HepG2 (cell line): ENCODE data around the gene TFAM. TPM values are rescaled to one million over a fixed set of nuclear protein-coding genes. Genes with fewer than 3 reads are reported as not detected.

Source experiments
- ATAC-seq: fragments of 200-7000 bp; cut with Tn5 transposase; 3 replicates; pipeline ENCODE4 v1.9.1; 2020; ENCODE audit warnings: mild to moderate bottlenecking, moderate library complexity
- BruUV-seq: library from RNA; stranded (reverse); fragments of 400-500 nt; replicated peaks from 2 replicates; lab custom pipeline; 2021; lab: Mats Ljungman, UMichigan
- CTCF ChIA-PET: fragments of 300-600 bp; formaldehyde crosslinking; extraction: SDS; loops from one replicate; lab custom pipeline; 2021; ENCODE audit warnings: low total read pairs, inconsistent platforms, low intra/inter-chr PET ratio; lab: Yijun Ruan, JAX
- POLR2A ChIA-PET: fragments of 350-600 bp; sonication (Branson Sonifier 250); formaldehyde crosslinking; loops from one replicate; lab custom pipeline; 2020; ENCODE audit warnings: antibody characterized with exemption, inconsistent platforms; lab: Yijun Ruan, JAX
- DNase-seq: peaks from one replicate; pipeline ENCODE4 v3.0.0-alpha.2; 2015; ENCODE audit warnings: low spot score
- FAIRE-seq: peaks from 3 replicates; lab custom pipeline; 2011; peaks lifted over from hg19 to GRCh38; lab: Jason Lieb, UNC
- H2AFZ ChIP-seq: one replicate; pipeline ENCODE4 v1.6.1; 2011; ENCODE audit warnings: low read length, inconsistent platforms
- H3K27ac ChIP-seq: fragments of 300-600 bp; 3 replicates; pipeline ENCODE4 v1.8.0; 2011; ENCODE audit warnings: mixed run types, mild to moderate bottlenecking, mixed read lengths, low read length, inconsistent platforms; ENCODE audit not compliant: insufficient read depth; ENCODE audit errors: extremely low read length
- H3K27me3 ChIP-seq, 2 experiments: fragments of 200-600 bp in 1 of 2; 2 replicates in 1 of 2; 3 replicates in 1 of 2; pipeline versions ENCODE4 v1.6.0 to v1.8.0; 2011; ENCODE audit warnings: low read length in 2 of 2, mild to moderate bottlenecking in 2 of 2, moderate library complexity in 2 of 2, inconsistent platforms in 1 of 2; ENCODE audit not compliant: insufficient read depth in 2 of 2, control insufficient read depth in 1 of 2
- H3K36me3 ChIP-seq, 2 experiments: fragments of 200-600 bp in 1 of 2; replicated peaks in 1 of 2; 2 replicates in 1 of 2; 3 replicates in 1 of 2; pipeline versions ENCODE4 v1.5.1 to v1.8.0; 2011; ENCODE audit warnings: low read length in 2 of 2, inconsistent platforms in 1 of 2; ENCODE audit not compliant: insufficient read depth in 2 of 2, control insufficient read depth in 1 of 2
- H3K4me1 ChIP-seq: 2 replicates; pipeline ENCODE4 v1.5.1; 2012; ENCODE audit warnings: low read length, inconsistent platforms; ENCODE audit not compliant: insufficient read depth
- H3K4me2 ChIP-seq: 2 replicates; pipeline ENCODE4 v1.6.0; 2011; ENCODE audit warnings: low read depth, low read length, inconsistent platforms
- H3K4me3 ChIP-seq, 3 experiments: fragments of 200-600 bp in 1 of 3; sonication (generic), shearing (Covaris generic) in 1 of 3; replicated peaks in 1 of 3; 2 replicates each; pipeline ENCODE4 v1.5.1; 2011 to 2016; ENCODE audit warnings: low read length in 3 of 3, inconsistent platforms in 2 of 3, low read depth in 2 of 3, mild to moderate bottlenecking in 2 of 3, control low read depth in 1 of 3, mixed read lengths in 1 of 3; ENCODE audit not compliant: insufficient read depth in 1 of 3
- H3K79me2 ChIP-seq: one replicate; pipeline ENCODE4 v1.6.1; 2011; ENCODE audit warnings: low read length, inconsistent platforms; ENCODE audit not compliant: insufficient read depth
- H3K9ac ChIP-seq: 2 replicates; pipeline ENCODE4 v1.6.0; 2011; ENCODE audit warnings: mild to moderate bottlenecking, low read depth, low read length, inconsistent platforms; ENCODE audit not compliant: insufficient read depth
- H3K9me3 ChIP-seq: 2 replicates; pipeline ENCODE4 v1.5.1; 2012; ENCODE audit warnings: mild to moderate bottlenecking, low read length
- H4K20me1 ChIP-seq: 2 replicates; pipeline ENCODE4 v1.6.0; 2011; ENCODE audit warnings: inconsistent platforms, mild to moderate bottlenecking, low read length, moderate library complexity; ENCODE audit not compliant: insufficient read depth
- ATRX ChIP-seq: sonication (generic); formaldehyde crosslinking; IDR thresholded peaks from 2 replicates; pipeline ENCODE4 v1.4.0; 2020; ENCODE audit warnings: missing genetic modification reagents, borderline replicate concordance
- EP300 ChIP-seq, 3 experiments: sonication (generic) in 1 of 3; formaldehyde crosslinking in 1 of 3; IDR thresholded peaks; 2 replicates each; pipeline versions ENCODE4 v1.5.1 to v1.6.1; 2011 to 2020; ENCODE audit warnings: low read depth in 2 of 3, low read length in 2 of 3, borderline replicate concordance in 1 of 3, improper control_type of control experiment in 1 of 3, mild to moderate bottlenecking in 1 of 3, missing genetic modification reagents in 1 of 3, moderate library complexity in 1 of 3
- KAT8 ChIP-seq: IDR thresholded peaks from 2 replicates; pipeline ENCODE4 v1.6.1; 2016; ENCODE audit warnings: missing genetic modification reagents, missing compliant biosample characterization
- REL ChIP-seq: sonication (generic); formaldehyde crosslinking; conservative IDR thresholded peaks from 2 replicates; pipeline ENCODE4 v1.8.0; 2022; ENCODE audit warnings: mild to moderate bottlenecking, missing genetic modification reagents, moderate library complexity
- SALL1 ChIP-seq: sonication (generic); formaldehyde crosslinking; IDR thresholded peaks from 2 replicates; pipeline ENCODE4 v1.8.0; 2022; ENCODE audit warnings: mild to moderate bottlenecking, missing genetic modification reagents
- STAG1 ChIP-seq: sonication (generic); formaldehyde crosslinking; IDR thresholded peaks from 2 replicates; pipeline ENCODE4 v1.4.0; 2020; ENCODE audit warnings: missing genetic modification reagents
- TAF1 ChIP-seq: sonication (generic); formaldehyde crosslinking; IDR thresholded peaks from 2 replicates; pipeline ENCODE4 v1.4.0; 2020; ENCODE audit warnings: missing genetic modification reagents
- ZNF343 ChIP-seq: sonication (generic); formaldehyde crosslinking; IDR thresholded peaks from 2 replicates; pipeline ENCODE4 v1.4.0; 2020; ENCODE audit warnings: mild to moderate bottlenecking, missing genetic modification reagents
- ZNF549 ChIP-seq: sonication (generic); formaldehyde crosslinking; IDR thresholded peaks from 2 replicates; pipeline ENCODE4 v1.5.0; 2020; ENCODE audit warnings: missing genetic modification reagents
- ZNF7 ChIP-seq: IDR thresholded peaks from 2 replicates; pipeline ENCODE4 v1.6.1; 2016; ENCODE audit warnings: missing biosample characterization, missing genetic modification reagents
- WGBS: methylation state at CpG from one replicate; pipeline ENCODE4 v1.1.6; 2017; ENCODE audit warnings: low lambda C conversion rate; 5-methylcytosine and 5-hydroxymethylcytosine counted together
- in situ Hi-C: cut with HindIII; loops from 2 replicates; pipeline ENCODE4 v1.10.0; 2017; ENCODE audit warnings: low pct_unique_long_range_greater_than_20kb; ENCODE audit not compliant: extremely low pct_ligation_motif_present
- intact Hi-C: fragments of 100-400 bp; cut with micrococcal nuclease; formaldehyde crosslinking; loops from one replicate; pipeline ENCODE4 v1.10.0; 2022; ENCODE audit not compliant: unreplicated experiment
- polyA plus RNA-seq, 8 experiments: library from polyadenylated mRNA; depleted of rRNA in 3 of 8; stranded (reverse) in 7 of 8; unstranded in 1 of 8; fragments of >200 nt; fragmentation: Illumina TruSeq in 4 of 8; extraction: Trizol in 4 of 8; gene quantifications; 2 replicates each; pipeline versions ENCODE4 v1.2.1 to v1.2.3, GENCODE V29; 2011 to 2016; ENCODE audit warnings: low read depth in 4 of 8, missing spikeins in 1 of 8, mixed read lengths in 1 of 8; ENCODE audit not compliant: insufficient read depth in 1 of 8
- total RNA-seq, 5 experiments: library from RNA; depleted of rRNA; stranded (reverse); fragments of >200 nt; fragmentation: Illumina TruSeq; extraction: Trizol; gene quantifications; 2 replicates each; pipeline ENCODE4 v1.2.3, GENCODE V29; 2016; ENCODE audit warnings: low read depth in 1 of 5
- TF ChIP-seq, protein P1 (sequence below): sonication (generic); formaldehyde crosslinking; IDR thresholded peaks from 2 replicates; pipeline ENCODE4 v1.5.0; 2020; ENCODE audit warnings: mild to moderate bottlenecking, missing genetic modification reagents, moderate library complexity
- TF ChIP-seq, protein P2 (sequence below): sonication (generic); formaldehyde crosslinking; IDR thresholded peaks from 2 replicates; pipeline ENCODE4 v1.4.0; 2020; ENCODE audit warnings: low read depth, mild to moderate bottlenecking, missing genetic modification reagents
- TF ChIP-seq, protein P3 (sequence below): sonication (generic); formaldehyde crosslinking; IDR thresholded peaks from 2 replicates; pipeline ENCODE4 v1.4.0; 2020; ENCODE audit warnings: missing genetic modification reagents, borderline replicate concordance
- TF ChIP-seq, protein P4 (sequence below): IDR thresholded peaks from 2 replicates; pipeline ENCODE4 v1.6.1; 2016; ENCODE audit warnings: low read depth

TFAM gene
- total and polyA plus RNA-seq, 2 of the 13 experiments (the other 11 are each of a cell fraction or from before 2014, with no cell fraction given) = 18.4 to 125 TPM

DNA sequence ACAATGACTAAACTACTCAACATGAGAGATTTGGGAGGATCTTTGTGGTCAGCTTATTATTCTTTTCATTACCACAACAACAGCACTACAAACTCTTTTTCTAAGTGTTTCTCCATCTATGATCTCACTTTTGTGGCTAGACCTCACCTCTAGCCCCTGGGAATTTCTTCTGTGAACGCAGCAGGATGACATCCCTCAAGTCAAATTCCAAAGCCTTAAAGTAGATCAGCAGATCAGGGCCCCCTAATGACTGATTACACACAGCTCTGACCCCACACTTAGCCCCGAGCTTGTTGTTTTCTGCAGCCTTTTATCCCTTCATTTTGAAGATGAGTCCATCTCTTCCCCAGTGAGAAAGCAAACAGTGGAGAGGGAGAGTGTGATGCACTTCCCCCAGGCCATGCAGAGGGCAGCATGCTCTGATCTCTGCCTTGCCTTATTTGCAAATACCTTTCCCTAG, 27.3 kb downstream of the TFAM start:
- H4K20me1 ChIP-seq = no peaks in the 10 kb centered on the region
- in situ Hi-C loops (loop anchor here (10.0 kb wide), 2 partner anchors 102 to 232 kb away; partner anchors contain the start of gene BICC1), intact Hi-C loops (loop anchor here (5.0 kb wide), 1 partner anchor 100 kb away; the partner anchor contains the start of gene BICC1)
- no peaks in the 10 kb centered on the region for H3K27me3 ChIP-seq
- H3K27ac ChIP-seq = no peak overlapping the region
- no peak overlapping the region for H3K9ac ChIP-seq
- H3K79me2 ChIP-seq = no peaks in the 10 kb centered on the region
- no peaks in the 10 kb centered on the region for H3K9me3 ChIP-seq
- peaks cover 18% of the 10 kb centered on the region for H3K4me1 ChIP-seq
- 12% methylated on average over 2 of the region's 2 CpGs for WGBS
- DNase-seq (peak; percentile 30), ATAC-seq (peak; percentile 82), FAIRE-seq (peak; percentile 32)
- H2AFZ ChIP-seq = no peak overlapping the region
- H3K4me2 ChIP-seq = peak overlapping the region; percentile 44; the same call in 1 of the 2 replicates
- BruUV-seq = no TSS peak
- H3K36me3 ChIP-seq = no peaks in the 10 kb centered on the region
- H3K4me3 ChIP-seq = no peak overlapping the region
- CTCF ChIA-PET = no interaction called here
- POLR2A ChIA-PET = no interaction called here
- TF ChIP-seq, protein P1, sequence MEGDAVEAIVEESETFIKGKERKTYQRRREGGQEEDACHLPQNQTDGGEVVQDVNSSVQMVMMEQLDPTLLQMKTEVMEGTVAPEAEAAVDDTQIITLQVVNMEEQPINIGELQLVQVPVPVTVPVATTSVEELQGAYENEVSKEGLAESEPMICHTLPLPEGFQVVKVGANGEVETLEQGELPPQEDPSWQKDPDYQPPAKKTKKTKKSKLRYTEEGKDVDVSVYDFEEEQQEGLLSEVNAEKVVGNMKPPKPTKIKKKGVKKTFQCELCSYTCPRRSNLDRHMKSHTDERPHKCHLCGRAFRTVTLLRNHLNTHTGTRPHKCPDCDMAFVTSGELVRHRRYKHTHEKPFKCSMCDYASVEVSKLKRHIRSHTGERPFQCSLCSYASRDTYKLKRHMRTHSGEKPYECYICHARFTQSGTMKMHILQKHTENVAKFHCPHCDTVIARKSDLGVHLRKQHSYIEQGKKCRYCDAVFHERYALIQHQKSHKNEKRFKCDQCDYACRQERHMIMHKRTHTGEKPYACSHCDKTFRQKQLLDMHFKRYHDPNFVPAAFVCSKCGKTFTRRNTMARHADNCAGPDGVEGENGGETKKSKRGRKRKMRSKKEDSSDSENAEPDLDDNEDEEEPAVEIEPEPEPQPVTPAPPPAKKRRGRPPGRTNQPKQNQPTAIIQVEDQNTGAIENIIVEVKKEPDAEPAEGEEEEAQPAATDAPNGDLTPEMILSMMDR (CRISPR knock-in tag) = peak; percentile 39
- TF ChIP-seq, protein P2, sequence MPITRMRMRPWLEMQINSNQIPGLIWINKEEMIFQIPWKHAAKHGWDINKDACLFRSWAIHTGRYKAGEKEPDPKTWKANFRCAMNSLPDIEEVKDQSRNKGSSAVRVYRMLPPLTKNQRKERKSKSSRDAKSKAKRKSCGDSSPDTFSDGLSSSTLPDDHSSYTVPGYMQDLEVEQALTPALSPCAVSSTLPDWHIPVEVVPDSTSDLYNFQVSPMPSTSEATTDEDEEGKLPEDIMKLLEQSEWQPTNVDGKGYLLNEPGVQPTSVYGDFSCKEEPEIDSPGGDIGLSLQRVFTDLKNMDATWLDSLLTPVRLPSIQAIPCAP (CRISPR knock-in tag) = no peak
- TF ChIP-seq ZNF549 (CRISPR knock-in tag) = no peak
- TF ChIP-seq ATRX = no peak
- 0 out of 2 replicates have a peak, but pooled peaks have one; percentile 17 for TF ChIP-seq ZNF7
- no peak for TF ChIP-seq SALL1 (CRISPR knock-in tag)
- TF ChIP-seq KAT8 (CRISPR knock-in tag) = no peak
- TF ChIP-seq EP300 (IDR thresholded peaks at IDR 0.05; ENCODE audit: low read depth in 2 of 2, low read length in 2 of 2) = no peak
- no peak for TF ChIP-seq EP300 (CRISPR knock-in tag; IDR thresholded peaks at IDR 0.05; ENCODE audit: borderline replicate concordance)
- TF ChIP-seq, protein P3, sequence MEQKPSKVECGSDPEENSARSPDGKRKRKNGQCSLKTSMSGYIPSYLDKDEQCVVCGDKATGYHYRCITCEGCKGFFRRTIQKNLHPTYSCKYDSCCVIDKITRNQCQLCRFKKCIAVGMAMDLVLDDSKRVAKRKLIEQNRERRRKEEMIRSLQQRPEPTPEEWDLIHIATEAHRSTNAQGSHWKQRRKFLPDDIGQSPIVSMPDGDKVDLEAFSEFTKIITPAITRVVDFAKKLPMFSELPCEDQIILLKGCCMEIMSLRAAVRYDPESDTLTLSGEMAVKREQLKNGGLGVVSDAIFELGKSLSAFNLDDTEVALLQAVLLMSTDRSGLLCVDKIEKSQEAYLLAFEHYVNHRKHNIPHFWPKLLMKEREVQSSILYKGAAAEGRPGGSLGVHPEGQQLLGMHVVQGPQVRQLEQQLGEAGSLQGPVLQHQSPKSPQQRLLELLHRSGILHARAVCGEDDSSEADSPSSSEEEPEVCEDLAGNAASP (CRISPR knock-in tag) = no peak
- no peak for TF ChIP-seq ZNF343 (CRISPR knock-in tag)
- TF ChIP-seq, protein P4, sequence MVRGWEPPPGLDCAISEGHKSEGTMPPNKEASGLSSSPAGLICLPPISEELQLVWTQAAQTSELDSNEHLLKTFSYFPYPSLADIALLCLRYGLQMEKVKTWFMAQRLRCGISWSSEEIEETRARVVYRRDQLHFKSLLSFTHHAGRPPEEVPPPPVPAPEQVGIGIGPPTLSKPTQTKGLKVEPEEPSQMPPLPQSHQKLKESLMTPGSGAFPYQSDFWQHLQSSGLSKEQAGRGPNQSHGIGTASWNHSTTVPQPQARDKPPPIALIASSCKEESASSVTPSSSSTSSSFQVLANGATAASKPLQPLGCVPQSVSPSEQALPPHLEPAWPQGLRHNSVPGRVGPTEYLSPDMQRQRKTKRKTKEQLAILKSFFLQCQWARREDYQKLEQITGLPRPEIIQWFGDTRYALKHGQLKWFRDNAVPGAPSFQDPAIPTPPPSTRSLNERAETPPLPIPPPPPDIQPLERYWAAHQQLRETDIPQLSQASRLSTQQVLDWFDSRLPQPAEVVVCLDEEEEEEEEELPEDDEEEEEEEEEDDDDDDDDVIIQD = no peak
- TF ChIP-seq REL = no peak
- peak; percentile 34 for TF ChIP-seq STAG1 (CRISPR knock-in tag)
- TF ChIP-seq TAF1 = no peak
